Stimulated activated CD8-positive, alpha-beta memory T cell treated with anti-CD3 and anti-CD28 coated beads, Interleukin-7, amount 100 ng/mL, for 1 hour (primary cell): ENCODE results near the gene CNTNAP2.

Experiments used
- DNase-seq, 2 donors: peaks; one replicate each; pipeline ENCODE4 v3.0.0-alpha.2; 2020; ENCODE audit warnings: low read depth in 2 of 2

CNTNAP2 gene

DNA sequence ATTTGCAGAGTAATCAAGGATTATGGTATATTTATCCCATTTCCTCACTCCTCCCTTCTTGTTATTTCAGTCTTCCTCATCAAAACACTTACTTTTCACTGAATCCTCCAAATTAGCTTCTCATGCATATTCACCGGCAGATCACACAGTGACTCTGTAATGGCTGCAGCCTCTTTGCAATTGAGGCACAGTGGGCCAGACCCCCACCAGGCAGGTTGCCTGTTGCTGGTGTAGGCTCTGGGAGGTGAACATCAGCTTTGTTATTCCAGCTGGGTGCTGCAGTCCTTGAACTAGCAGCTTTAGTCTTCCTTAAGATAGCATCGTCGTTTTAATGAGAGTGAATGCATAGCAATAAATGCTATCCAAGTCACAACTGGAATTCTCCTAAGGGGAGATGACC lies 449.3 kb downstream of the CNTNAP2 start:
- no peak for DNase-seq

DNA sequence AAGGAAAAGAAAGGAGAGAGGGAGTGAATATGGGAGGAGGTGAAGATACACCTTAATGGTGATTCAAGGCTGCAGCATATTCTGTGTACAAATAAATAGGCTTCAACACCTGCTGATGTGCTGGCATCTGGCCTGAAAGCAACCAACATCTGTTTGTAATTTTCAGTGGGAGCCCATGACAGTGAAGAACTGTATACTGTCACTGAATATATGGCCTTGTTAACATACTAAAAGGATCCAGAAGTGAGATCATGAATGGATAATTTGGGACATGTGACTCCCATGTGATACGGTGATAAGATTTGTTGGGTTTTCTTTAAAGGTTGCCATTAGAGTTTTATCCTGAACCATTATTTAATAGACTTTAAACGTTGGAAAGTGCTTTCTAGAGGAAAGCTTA lies 459.3 kb downstream of the CNTNAP2 start:
- no peak for DNase-seq

DNA sequence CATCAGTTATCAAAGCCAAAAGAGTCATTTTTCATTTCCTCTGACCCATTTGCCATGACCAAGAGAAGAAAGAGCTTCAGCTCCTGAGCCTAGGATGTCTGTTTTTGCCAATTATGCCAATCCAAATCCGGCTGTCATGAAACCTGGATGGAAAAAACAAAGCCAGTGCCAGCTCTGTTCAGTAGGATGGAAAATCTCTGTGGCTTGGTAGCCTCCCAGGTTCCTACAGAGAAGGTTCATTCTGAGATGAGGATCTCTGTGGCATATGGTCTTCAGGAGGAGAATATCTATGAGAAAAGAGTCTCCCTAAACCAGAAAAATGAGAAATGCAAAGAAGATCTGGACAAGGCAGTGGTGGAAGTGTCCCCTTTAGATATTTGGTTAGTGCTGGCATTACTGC lies 475.4 kb downstream of the CNTNAP2 start:
- no peak for DNase-seq

DNA sequence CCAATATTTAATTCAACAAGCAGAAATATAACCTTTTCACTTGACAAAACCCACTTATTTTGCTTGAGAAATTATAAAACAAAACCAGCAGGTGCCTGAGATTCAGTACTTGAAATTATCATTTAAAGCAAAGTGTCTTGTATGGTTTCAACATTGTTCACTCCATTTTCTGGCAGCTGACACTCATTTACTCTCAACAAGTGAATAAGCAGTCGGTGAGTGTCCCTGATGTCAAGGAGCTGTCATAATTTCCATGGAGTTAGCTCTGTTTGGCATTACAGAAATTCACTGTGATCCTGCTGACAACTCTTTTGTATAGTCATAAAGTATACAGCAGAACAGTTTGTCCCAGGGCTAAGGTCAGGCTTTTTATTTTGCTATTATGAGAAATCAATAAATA lies 490.0 kb downstream of the CNTNAP2 start:
- no peak for DNase-seq

DNA sequence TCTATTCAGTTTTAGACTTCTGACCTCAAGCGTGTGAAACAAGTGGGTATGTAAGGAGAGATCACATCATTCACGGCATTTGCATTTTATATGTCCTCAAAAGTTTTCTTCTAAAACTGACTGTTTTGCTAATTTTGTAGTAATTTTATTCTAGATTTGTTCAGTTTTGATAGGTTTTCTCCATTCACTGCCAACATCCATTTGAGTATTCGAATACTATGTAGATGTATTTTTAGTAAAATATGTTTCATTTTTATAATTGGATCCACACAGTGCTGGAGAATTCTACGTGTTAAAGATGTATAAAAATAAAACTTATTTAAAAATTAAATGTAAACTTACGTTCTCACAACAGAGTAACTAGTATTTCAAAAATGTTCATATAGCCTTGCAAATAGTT lies 503.0 kb downstream of the CNTNAP2 start:
- DNase-seq, result no peak

DNA sequence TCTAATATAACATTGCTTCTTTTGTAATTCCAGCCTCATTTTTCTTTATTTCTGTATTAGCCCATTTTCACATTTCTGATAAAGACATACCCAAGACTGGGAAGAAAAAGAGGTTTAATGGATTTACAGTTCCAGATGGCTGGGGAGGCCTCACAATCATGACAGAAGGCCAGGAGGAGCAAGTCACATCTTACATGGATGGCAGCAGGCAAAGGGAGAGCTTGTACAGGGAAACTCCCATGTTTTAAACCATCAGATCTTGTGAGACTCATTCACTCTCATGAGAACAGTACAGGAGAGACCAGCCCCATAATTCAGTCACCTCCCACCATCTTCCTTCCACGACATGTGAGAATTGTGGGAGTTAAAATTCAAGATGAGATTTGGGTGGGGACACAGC lies 510.3 kb downstream of the CNTNAP2 start:
- DNase-seq, result no peak

DNA sequence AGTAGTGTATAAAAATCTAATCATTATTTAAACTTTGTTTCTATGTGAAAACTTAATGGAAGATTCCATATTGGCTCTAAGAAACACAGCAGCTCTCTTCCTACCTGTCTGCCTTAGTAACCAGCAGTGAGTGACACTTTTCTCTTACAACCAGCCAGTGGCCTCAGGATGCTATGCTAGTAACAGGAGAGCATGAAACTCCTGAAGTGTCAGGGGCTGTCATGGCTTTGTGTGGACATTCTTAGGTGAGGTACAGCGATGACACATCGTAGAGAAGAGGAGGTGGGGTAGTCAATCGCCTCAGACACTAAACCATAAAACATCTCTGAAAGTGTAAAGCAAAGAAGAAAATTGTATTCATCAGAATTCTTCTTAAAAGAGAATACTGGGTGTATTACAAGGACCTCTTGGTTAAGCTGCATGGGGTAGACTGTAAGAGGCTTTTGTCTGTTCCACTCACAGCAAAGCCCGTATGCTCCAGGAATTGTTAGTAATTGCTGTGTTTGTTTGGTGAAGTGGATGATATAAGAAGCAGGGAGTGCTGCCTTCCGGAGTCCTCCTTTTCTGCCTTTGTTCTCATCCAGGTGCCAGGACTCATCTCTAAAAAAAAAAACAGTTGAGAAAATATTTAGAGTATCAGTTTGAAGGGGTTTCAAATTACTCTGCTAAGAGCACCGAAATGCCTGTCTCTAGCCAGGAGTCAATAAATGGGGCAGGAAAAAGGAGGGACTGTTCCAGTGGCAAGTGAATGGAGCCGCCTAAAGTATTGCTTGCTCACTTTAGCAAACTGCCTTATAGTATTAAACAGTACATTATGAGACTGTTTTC lies 518.8 kb downstream of the CNTNAP2 start:
- DNase-seq, result no peak

DNA sequence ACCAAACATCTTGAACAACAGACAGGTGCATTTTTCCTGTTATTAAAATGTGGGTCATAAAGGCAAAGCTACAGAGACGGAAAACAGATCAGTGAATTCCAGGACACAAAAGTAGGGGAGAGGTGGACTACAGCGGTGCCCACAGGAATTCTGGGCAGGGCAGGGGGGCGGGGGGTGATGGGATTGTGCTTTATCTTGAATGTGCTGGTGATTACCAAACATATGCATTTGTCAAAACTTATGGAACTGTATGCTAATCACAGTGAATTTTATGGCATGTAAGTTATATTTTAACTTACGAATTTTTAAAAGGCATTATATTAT lies 519.4 kb downstream of the CNTNAP2 start:
- no peak for DNase-seq

DNA sequence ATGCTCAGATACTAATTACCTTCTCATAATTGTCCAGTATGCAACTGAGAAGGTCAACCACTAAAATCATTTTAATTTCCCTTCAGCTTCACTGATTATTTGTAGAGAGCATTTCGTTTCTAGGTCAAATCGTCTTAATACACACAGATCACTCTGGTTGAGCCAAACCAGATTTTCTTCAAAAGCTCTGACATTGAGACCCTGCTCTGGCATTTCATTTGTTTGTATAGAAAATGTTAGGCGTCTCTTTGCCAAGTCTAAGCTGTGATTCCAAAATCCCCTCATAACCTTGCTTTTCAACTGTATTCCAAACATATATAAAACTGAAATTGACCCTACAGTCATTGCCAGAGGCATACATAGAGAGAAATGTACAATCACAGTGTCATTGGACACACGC lies 520.0 kb downstream of the CNTNAP2 start:
- DNase-seq, result no peak

DNA sequence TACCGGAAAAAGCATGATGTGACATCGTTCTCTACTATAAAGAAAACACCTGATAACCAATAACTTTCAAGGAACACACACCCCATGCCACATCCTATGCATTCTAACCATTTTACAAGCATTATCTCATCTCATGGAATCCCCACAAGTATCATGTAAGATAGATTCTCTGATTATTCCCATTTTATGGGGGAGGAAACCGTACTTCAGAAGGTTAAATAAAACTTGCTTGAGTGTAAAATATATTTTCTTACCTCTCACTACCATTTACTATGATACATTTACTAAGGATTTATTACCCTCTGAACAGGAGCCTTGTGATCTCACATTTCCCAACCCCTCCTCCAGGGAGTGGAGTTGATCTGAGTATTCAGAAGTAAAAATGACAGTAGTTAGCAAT lies 522.7 kb downstream of the CNTNAP2 start:
- DNase-seq, result no peak

DNA sequence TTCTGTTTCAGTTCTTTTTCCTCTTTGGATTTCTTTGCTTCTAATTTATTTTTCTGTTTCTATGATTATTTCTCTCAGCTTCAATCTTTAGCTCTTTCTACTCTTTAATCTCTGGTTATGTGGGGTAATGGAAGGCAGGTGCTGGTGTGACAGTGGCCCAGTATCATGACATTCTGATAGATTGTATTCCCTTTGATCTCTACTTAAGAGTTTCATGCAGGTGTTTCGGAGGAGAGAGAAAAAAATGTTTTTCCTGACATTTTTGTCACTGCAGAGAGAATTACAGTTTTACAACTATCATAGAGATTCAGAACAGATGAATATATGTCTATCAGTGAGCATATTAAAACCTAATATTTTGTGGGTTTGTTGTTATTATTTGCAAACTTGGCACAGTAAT lies 524.9 kb downstream of the CNTNAP2 start:
- DNase-seq, result no peak

DNA sequence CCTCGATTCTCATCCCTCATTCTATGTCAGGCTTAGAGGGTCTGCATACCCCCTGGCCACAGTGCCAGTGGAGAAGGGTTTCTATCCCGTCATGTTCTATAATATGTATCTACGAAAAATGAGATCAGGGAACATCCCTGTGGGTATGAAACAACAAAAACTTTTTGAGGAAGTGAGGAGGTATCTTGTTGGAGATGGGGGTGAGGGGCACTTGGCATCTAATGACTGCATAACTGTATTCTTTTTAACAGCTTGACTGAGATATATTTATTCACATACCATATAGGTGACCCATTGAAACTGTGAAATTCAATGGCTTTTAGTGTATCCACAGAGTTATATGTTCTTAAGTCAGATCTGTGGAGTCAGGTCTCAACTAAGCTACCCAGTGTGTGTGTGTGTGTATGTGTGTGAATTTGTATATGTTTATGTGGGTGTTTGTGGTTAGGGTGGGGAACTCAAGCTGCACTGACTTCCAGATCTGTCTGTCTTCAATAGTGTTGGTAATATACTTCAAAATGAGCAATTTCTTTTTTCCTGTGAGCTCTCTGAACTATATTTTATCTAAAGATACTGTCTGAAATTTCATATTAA lies 528.9 kb downstream of the CNTNAP2 start:
- DNase-seq, result no peak

DNA sequence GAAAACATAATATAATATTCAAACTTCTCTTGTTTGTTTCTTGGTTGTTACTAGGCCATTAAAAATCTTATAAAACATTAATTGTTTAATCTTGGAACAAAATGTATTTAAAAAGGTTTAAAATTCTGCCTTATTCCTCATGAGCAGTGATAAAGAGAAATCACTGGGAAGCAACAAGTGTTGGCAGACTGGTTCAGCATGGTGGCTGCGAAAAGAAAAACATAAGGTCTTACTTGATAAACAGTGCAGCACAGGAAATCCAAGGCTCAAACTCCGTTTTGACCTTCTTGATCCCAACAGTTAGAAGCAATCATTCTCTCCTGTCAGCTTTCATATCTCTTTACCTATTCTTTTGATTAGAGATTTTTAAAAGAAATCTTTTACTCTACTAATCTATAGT lies 530.8 kb downstream of the CNTNAP2 start:
- DNase-seq, result no peak

DNA sequence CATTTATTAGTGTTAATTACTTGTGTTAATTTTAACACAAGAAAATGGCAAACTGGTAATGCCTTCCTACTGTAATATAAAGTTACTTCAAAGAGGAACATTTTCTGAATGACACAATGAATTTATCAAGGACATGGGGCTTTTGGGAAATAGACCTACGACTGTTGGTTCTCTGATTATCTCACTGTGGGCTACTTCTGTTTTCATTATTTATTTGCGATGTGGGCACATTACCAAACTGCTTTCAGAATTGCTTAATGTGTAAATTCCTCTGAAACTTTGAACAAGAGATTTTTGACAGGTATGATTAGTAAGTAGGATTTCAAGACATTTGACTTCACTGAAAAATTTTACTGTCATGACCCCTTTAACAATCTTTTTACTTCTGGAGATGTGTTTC lies 535.6 kb downstream of the CNTNAP2 start:
- no peak for DNase-seq

DNA sequence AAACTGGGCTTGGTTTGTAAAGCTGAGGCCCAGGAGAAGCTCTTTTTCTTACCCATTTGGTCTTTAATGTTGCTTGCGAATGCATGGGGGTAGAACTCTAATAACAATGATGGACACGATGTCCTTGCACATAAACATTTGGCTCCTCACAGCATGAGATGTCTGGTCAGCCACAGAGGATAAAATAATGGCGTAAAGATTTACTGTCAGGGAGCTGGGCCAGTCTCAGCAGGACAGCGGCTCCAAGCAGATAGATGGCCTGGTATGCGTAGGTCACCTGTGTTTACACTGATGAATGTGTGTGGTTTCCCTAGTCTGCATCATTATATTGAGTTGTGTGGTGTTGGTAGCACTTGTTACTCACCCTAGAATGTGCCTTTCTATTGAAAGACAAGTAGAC lies 537.4 kb downstream of the CNTNAP2 start:
- DNase-seq, result no peak

DNA sequence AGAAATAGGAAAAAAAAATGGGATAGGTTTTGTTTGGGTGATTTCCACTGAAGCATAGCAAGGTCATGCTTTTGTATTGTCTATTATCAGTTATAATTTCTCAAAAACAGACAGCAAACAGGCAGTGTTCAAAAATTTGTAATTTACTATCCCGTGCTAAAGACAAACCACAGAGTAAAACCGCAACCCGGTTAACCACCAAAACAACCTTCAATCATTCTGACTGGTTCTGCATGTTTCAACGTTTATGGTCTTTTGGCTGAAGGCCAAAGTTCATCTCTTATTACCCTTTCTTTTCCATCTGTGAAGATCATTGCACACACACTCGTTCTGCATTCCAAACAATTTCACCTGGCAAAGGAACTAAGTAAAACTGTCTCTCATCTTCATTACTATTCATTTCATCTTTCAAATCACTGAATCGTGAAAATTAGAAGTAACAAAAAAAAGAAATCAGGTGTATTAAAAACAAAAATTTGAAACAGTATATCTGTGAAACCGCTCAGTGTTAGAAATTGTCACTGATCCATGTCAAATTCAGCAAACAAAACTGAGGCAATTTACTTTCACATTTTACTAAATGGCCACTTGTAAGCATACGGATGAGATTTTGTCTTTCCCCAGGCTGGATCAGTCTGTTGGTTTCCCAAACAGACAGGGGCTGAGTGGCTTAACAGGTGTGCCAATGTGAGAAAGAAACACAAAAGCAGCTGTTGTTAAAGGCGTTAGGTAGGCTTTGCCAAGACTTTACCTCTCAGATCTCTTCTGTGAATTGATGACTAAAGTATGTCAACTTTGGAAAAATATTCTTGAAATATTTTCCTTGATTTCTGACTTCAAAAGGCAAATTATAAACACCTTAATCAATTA lies 539.6 kb downstream of the CNTNAP2 start:
- no peak for DNase-seq

DNA sequence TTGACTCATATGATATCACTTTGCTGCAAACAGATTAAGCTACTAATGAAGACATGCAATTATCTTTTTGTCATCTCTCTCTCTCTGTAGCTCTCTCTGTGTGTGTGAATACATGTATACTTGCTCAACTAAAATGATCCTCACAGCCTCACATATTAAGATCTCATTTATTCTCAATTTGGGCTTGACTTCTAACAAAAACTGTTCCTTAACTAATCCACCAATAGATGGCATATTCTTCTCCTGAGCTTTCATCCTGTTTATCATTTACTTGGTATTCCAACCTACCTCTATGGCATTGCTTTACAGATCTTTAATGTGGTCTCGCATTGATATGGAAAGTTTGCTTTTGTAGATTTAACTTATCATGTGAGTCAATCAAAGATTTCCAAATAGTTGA lies 540.4 kb downstream of the CNTNAP2 start:
- no peak for DNase-seq

DNA sequence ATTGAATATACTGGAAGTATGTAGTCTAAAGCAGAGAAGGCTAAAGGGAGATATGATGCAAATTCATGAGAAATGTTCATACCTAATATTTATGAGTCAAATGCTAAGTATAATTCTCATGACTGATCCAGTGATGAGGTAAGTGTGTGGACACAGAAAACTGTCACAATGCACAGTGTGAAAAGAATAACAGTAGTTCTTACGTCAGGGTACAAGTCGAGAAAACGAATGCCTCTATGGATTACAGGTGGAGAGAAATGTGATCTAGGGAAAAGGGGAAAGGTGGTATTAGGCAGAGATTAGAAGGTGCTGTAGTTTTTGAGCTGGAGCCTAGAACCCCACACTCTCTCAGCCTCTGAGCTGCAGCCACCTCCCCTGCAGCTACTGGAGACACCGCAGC lies 542.0 kb downstream of the CNTNAP2 start:
- no peak for DNase-seq

DNA sequence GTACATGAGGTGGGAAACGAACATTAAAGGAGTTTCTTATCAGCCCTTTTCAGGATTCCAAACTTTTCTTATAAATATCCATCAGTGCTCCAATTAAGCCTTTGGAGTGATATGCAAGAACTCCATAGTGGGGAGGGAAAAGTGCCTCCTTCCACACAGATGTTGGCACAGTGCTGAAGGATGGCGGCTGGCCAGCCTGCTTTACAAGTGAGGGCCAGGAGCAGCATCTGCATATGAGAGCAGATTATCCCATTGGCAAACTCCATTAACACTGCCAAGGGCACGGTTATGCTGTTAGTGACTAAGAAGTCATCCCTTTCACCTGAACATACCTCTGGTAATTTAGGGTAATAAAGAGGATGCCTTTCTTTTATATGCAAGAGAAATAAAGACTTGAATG lies 543.1 kb downstream of the CNTNAP2 start:
- DNase-seq, result no peak

DNA sequence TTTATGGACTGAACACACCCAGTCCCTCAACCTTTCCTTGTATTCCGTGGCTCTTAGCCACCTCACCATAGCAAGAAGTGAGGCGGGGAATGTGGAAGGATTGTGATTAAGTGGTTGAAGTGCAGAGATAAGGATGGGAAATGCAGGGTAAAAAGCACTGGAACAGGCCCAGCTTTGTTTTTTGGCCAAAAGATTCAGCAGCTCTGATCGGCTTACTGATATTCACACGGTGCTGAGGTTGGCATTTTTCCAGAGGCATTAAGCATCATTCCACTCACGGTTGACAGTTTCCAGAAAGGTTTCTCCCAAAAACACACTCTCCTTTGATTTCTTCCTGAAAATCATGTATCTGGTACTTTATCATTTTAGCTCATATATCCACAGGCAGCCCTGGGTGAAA lies 544.2 kb downstream of the CNTNAP2 start:
- DNase-seq, result no peak

DNA sequence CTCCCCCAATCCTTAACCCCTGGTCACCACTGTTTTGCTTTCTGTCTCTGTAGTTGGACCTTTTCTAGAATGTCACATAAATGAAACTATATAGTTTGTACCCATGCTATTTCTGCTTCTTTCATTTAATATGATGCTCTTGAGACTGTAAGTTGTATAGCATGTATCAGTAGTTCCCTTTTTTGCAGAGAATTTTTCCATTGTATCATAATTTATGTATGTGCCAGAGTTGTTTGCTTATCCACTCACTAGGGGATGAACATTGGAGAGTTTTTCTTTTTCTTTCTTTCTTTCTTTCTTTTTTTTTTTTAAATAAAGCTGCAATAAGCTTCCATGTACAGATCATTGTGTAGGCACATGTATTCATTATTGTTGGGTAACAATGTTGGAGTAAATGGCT lies 544.8 kb downstream of the CNTNAP2 start:
- DNase-seq, result no peak

DNA sequence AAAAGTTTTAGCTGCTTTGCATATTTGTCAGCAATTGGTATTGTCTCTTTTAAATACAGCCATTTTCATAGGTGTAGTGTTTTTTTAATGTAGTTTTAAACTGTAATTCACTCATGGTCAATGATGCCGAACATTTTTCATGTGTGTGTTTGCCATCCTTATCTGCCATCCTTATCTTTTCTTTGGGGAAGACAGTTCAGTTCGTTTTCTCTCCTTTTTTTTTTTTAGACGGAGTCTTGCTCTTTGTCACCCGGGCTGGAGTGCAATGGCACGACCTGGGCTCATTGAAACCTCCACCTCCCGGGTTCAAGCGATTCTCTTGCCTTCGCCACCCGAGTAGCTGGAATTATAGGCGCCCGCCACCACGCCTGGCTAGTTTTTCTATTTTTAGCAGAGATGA lies 545.3 kb downstream of the CNTNAP2 start:
- DNase-seq, result no peak

DNA sequence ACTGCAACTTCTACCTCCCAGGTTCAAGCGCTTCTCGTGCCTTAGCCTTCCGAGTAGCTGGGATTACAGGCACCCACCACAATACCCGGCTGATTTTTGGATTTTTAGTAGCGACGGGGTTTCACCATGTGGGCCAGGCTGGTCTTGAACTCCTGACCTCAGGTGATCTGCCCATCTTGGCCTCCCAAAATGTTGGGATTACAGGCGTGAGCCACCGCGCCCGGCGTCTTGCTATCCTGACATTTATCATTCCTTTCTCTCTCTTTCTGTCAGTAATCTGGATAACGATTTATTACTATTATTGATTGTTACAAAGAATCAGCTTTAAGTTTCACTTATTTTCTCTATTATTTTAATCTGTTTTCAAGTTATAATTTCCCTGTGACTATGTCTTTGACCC lies 548.4 kb downstream of the CNTNAP2 start:
- no peak for DNase-seq
